ENCODE results near the gene GARNL3.

GRCh38 chr9:127307802-127308201 is 43.2 kb downstream of the GARNL3 start:
- TF ChIP-seq CTCF (IDR thresholded peaks at IDR 0.05; ENCODE audit: poor library complexity, severe bottlenecking) (no peak), RAD21 (conservative IDR thresholded peaks at IDR 0.05) (no peak), EZH2 (IDR thresholded peaks at IDR 0.05; ENCODE audit: borderline replicate concordance, insufficient read depth, low read length, poor library complexity, severe bottlenecking) (no peak), REST (IDR thresholded peaks at IDR 0.05; ENCODE audit: borderline replicate concordance) (no peak), POLR2AphosphoS5 (IDR thresholded peaks at IDR 0.05) (no peak), EP300 (conservative IDR thresholded peaks at IDR 0.05; ENCODE audit: poor library complexity, severe bottlenecking) (no peak)

Data from neural cell (in vitro differentiated cells).